ENCODE results near the gene FAM209A. TPM values are rescaled to one million over a fixed set of nuclear protein-coding genes. Genes with fewer than 3 reads are reported as not detected.
"Not testable (repeated sequence)": the region's sequence is repeated elsewhere in the genome, so short reads cannot be mapped to it uniquely, and the experiment has no call there.

Gene FAM209A
- total and polyA plus RNA-seq, 12 donors, result 0.22 to 1.3 (median 0.34) TPM; not detected in 8

DNA sequence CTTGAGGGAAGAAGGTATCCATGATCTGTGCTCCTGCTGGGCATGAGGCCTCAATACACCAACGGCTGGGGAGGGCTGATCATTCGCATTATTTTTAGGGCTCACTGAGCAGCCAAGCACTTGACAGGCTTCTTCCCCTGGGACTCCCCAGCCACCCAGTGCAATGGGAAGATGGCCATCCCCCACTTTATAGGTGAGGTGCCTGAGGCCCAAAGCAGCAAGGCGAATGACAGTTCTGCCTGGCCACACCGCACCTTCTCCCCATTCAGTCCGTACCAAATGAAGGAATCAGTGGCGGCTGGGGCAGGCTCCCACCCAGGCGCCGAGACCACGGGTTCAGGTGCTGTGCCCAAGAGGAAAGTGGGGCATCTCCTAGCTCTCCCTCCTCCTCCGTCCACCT lies 4.4 kb upstream of the FAM209A start:
- no peak for DNase-seq
- H3K4me3 ChIP-seq, result no peak overlapping the region
- peaks cover 0 to 32% of the 10 kb centered on the region in 2 donors for H3K36me3 ChIP-seq (replicated peaks in 1 of 2)
- TF ChIP-seq, protein P1, sequence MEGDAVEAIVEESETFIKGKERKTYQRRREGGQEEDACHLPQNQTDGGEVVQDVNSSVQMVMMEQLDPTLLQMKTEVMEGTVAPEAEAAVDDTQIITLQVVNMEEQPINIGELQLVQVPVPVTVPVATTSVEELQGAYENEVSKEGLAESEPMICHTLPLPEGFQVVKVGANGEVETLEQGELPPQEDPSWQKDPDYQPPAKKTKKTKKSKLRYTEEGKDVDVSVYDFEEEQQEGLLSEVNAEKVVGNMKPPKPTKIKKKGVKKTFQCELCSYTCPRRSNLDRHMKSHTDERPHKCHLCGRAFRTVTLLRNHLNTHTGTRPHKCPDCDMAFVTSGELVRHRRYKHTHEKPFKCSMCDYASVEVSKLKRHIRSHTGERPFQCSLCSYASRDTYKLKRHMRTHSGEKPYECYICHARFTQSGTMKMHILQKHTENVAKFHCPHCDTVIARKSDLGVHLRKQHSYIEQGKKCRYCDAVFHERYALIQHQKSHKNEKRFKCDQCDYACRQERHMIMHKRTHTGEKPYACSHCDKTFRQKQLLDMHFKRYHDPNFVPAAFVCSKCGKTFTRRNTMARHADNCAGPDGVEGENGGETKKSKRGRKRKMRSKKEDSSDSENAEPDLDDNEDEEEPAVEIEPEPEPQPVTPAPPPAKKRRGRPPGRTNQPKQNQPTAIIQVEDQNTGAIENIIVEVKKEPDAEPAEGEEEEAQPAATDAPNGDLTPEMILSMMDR (IDR thresholded peaks at IDR 0.05), result no peak
- no peak for TF ChIP-seq POLR2A (IDR thresholded peaks at IDR 0.05)
- intact Hi-C loops (cut with DNase I), result no loop called here
- peaks cover 0 to 4% (median 0%) of the 10 kb centered on the region in 3 donors for H3K9me3 ChIP-seq (replicated peaks in 1 of 3)
- H3K27ac ChIP-seq, result no peak overlapping the region
- WGBS, 4 donors, result 94 to 100% (median 98%) methylated on average over 5 to 10 of the region's 10 CpGs
- H3K27me3 ChIP-seq, result no peaks in the 10 kb centered on the region
- no peaks in the 10 kb centered on the region for H3K4me1 ChIP-seq (replicated peaks in 1 of 2)

DNA sequence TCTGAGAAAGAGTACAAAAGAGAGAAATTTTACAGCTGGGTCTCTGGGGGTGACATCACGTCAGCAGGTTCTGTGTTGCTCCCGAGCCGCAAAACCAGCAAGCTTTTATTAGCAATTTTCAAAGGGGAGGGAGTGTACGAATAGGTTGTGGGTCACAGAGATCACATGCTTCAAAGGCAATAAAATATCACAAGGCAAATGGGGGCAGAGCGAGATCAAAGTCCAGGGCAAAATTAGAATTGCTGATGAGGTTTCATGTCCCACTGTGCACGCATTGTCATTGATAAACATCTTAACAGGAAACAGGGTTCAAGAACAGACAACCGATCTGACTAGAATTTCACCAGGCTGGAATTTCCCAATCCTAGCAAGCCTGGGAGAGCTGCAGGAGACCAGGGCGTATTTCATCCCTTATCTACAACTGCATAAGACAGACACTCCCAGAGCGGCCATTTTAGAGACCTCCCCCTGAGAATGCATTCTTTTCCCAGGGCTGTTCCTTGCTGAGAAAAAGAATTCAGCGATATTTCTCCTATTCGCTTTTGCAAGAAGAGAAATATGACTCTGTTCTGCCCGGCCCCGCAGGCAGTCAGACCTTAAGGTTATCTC lies 3.7 kb upstream of the FAM209A start:
- H3K4me3 ChIP-seq; intact Hi-C loops (cut with DNase I); H3K4me1 ChIP-seq (replicated peaks in 1 of 2); DNase-seq; H3K9me3 ChIP-seq (replicated peaks in 1 of 3); H3K27ac ChIP-seq; H3K27me3 ChIP-seq: not testable (repeated sequence)
- peaks cover 0 to 32% of the 10 kb centered on the region in 2 donors for H3K36me3 ChIP-seq (replicated peaks in 1 of 2)
- 88 to 93% (median 92%) methylated on average over 13 of the region's 13 CpGs for WGBS, 4 donors

DNA sequence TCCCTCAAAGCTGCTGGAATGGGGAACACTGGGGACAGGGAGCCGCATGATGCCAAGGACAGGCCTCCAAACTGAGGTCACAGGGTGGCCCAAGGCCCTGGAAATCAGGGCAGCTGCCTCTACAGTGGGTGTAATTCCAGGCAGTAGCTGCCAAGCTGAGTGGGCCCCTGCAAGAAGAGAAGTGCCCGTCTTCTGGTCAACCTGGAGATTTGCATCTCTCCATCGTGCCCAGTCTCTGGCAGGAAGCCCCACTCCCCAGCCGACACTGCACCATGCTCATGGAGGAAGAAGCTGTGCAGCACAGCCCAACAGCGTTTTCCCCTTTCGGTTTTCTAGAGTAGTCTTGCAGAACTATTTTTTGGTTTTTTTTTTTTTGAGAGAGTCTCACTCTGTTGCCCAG lies 2.2 kb upstream of the FAM209A start:
- Histone ChIP-seq H3K27me3 (no peaks in the 10 kb centered on the region), H3K4me1 (replicated peaks in 1 of 2) (no peaks in the 10 kb centered on the region), H3K36me3 (replicated peaks in 1 of 2) (peaks cover 0 to 28% of the 10 kb centered on the region in 2 donors), H3K27ac (no peak overlapping the region), H3K4me3 (no peak overlapping the region), H3K9me3 (replicated peaks in 1 of 3) (peaks cover 0 to 4% (median 0%) of the 10 kb centered on the region in 3 donors)
- DNase-seq, result no peak
- TF ChIP-seq, protein P1 (IDR thresholded peaks at IDR 0.05), result no peak
- TF ChIP-seq POLR2A (IDR thresholded peaks at IDR 0.05), result no peak
- intact Hi-C loops (cut with DNase I), result no loop called here
- WGBS, 4 donors, result 72 to 82% (median 74%) methylated on average over 6 of the region's 6 CpGs

DNA sequence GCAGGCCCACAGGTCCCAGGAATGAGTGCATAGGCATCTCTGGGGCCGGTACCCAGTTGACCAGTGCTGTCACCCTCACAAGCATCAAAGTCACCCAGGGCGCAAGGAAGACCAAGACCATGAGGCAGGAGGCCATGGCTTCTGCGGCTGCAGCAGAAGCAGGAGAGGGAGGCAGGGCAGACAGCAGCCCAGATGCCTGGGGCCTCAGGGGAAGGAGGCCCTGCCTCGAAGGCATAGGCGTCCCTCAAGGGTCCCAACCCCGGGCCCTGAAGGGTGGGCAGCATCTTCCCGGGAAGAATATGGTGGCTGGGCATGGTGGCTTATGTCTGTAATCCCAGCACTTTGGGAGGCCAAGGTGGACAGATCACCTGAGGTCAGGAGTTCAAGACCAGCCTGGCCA lies 3.0 kb downstream of the FAM209A start:
- no peaks in the 10 kb centered on the region for H3K9me3 ChIP-seq (replicated peaks in 1 of 3)
- 92 to 97% (median 94%) methylated on average over 7 of the region's 7 CpGs for WGBS, 4 donors

DNA sequence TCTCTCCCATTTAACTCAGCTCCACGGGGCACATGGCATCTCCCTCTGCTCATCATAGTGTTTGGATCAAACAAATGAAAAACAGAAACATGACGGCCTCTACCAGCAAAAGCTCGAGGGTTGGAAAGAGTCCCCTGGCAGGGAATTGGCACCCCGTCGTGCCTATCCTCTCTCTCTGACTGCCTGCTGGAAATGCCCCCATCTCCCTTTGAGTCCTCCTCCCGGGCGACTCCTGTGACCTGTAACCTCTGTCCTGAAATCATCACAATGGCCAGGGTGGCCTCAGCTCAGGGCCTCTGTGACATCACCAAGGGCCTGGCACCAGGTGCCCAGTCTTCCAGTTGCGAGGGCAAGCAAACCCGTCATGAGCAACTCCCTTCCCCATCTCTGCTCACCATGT lies 8.4 kb downstream of the FAM209A start, which contains the start of gene FAM209B:
Gene FAM209B, plus strand, starts transcription at position 301 of the 400 bp plus-strand sequence. Its CDS starts 96 bp downstream, at position 397.
- H3K4me1 ChIP-seq (replicated peaks in 1 of 2); H3K36me3 ChIP-seq (replicated peaks in 1 of 2); H3K9me3 ChIP-seq (replicated peaks in 1 of 3); H3K27me3 ChIP-seq; DNase-seq; intact Hi-C loops (cut with DNase I); H3K27ac ChIP-seq; H3K4me3 ChIP-seq: not testable (repeated sequence)
- 82 to 91% (median 89%) methylated on average over 7 to 9 of the region's 9 CpGs for WGBS, 4 donors

More for the DNA sequence above, 3.0 kb downstream of the FAM209A start:
- TF ChIP-seq POLR2A (IDR thresholded peaks at IDR 0.05), result no peak
- TF ChIP-seq, protein P1 (IDR thresholded peaks at IDR 0.05), result no peak
- Histone ChIP-seq H3K27me3 (no peaks in the 10 kb centered on the region), H3K4me1 (replicated peaks in 1 of 2) (no peaks in the 10 kb centered on the region), H3K27ac (no peak overlapping the region), H3K4me3 (no peak overlapping the region), H3K36me3 (replicated peaks in 1 of 2) (no peaks in the 10 kb centered on the region)
- intact Hi-C loops (cut with DNase I), result no loop called here
- no peak for DNase-seq
